Caco-2 (cell line): Measurements from ENCODE around the gene ATP6V1F. TPM values are rescaled to one million over a fixed set of nuclear protein-coding genes. Genes with fewer than 3 reads are reported as not detected.

Experiments
- BruUV-seq: library from RNA; stranded (reverse); fragments of 400-500 nt; replicated peaks from 2 replicates; lab custom pipeline; 2021; lab: Mats Ljungman, UMichigan
- CTCF ChIA-PET: fragments of 300-600 bp; sonication (Branson Sonifier 250); formaldehyde crosslinking; loops from one replicate; lab custom pipeline; 2022; ENCODE audit warnings: antibody characterized with exemption; lab: Charles Lee
- POLR2A ChIA-PET: fragments of 300-600 bp; sonication (Branson Sonifier 250); formaldehyde crosslinking; loops from one replicate; lab custom pipeline; 2022; ENCODE audit warnings: antibody characterized with exemption; lab: Charles Lee
- DNase-seq, 2 experiments: peaks; one replicate each; pipeline versions ENCODE4 v3.0.0 to v3.0.0-alpha.2; 2020 to 2022
- H3K27me3 ChIP-seq: replicated peaks from 2 replicates; pipeline ENCODE4 v1.6.0; 2011; ENCODE audit warnings: low read length; ENCODE audit not compliant: control insufficient read depth, insufficient read depth
- H3K36me3 ChIP-seq: 2 replicates; pipeline ENCODE4 v1.5.1; 2011; ENCODE audit warnings: low read length; ENCODE audit not compliant: control insufficient read depth, insufficient read depth
- H3K4me1 ChIP-seq: fragments of 250-450 bp; sonication (Bioruptor Pico); 2 replicates; pipeline ENCODE4 v1.5.1; 2020; ENCODE audit warnings: mild to moderate bottlenecking
- H3K4me3 ChIP-seq: 2 replicates; pipeline ENCODE4 v1.5.1; 2011; ENCODE audit warnings: low read depth, mild to moderate bottlenecking, control low read depth, low read length
- H3K9me3 ChIP-seq: fragments of 250-450 bp; sonication (Bioruptor Pico); 2 replicates; pipeline ENCODE4 v1.5.1; 2020; ENCODE audit warnings: mild to moderate bottlenecking, moderate library complexity
- H3K27ac Mint-ChIP-seq: one replicate; pipeline ENCODE4 v1.8.0; 2022; ENCODE audit warnings: mixed read lengths; ENCODE audit not compliant: unreplicated experiment
- H3K27me3 Mint-ChIP-seq: one replicate; pipeline ENCODE4 v1.8.0; 2022; ENCODE audit warnings: mixed read lengths; ENCODE audit not compliant: insufficient read depth, unreplicated experiment
- H3K36me3 Mint-ChIP-seq: one replicate; pipeline ENCODE4 v1.8.0; 2022; ENCODE audit warnings: mild to moderate bottlenecking, mixed read lengths; ENCODE audit not compliant: insufficient read depth, unreplicated experiment
- H3K4me1 Mint-ChIP-seq: one replicate; pipeline ENCODE4 v1.8.0; 2022; ENCODE audit warnings: low read depth, mixed read lengths; ENCODE audit not compliant: unreplicated experiment
- H3K4me3 Mint-ChIP-seq: one replicate; pipeline ENCODE4 v1.8.0; 2022; ENCODE audit warnings: mild to moderate bottlenecking, moderate library complexity, mixed read lengths; ENCODE audit not compliant: unreplicated experiment
- H3K9me3 Mint-ChIP-seq: one replicate; pipeline ENCODE4 v1.8.0; 2022; ENCODE audit warnings: mixed read lengths; ENCODE audit not compliant: unreplicated experiment
- intact Hi-C: fragments of 100-400 bp; cut with micrococcal nuclease; formaldehyde crosslinking; loops from one replicate; pipeline ENCODE4 v1.10.0; 2022; ENCODE audit not compliant: unreplicated experiment
- total RNA-seq: library from RNA; stranded (reverse); gene quantifications from 2 replicates; pipeline ENCODE4 v1.2.3, GENCODE V29; 2022
- TF ChIP-seq, protein P1 (sequence below), 2 experiments: fragments of 200-600 bp in 1 of 2; IDR thresholded peaks; 1 replicate in 1 of 2; 2 replicates in 1 of 2; pipeline versions ENCODE4 v1.5.1 to v1.8.0; 2011 to 2022; ENCODE audit warnings: antibody characterized with exemption in 1 of 2, control low read depth in 1 of 2, inconsistent platforms in 1 of 2, low read depth in 1 of 2, low read length in 1 of 2, mild to moderate bottlenecking in 1 of 2, moderate library complexity in 1 of 2; ENCODE audit not compliant: insufficient read depth in 1 of 2, severe bottlenecking in 1 of 2, unreplicated experiment in 1 of 2

ATP6V1F gene
- total RNA-seq, 1 experiment from 2014 or later = 162 TPM

DNA sequence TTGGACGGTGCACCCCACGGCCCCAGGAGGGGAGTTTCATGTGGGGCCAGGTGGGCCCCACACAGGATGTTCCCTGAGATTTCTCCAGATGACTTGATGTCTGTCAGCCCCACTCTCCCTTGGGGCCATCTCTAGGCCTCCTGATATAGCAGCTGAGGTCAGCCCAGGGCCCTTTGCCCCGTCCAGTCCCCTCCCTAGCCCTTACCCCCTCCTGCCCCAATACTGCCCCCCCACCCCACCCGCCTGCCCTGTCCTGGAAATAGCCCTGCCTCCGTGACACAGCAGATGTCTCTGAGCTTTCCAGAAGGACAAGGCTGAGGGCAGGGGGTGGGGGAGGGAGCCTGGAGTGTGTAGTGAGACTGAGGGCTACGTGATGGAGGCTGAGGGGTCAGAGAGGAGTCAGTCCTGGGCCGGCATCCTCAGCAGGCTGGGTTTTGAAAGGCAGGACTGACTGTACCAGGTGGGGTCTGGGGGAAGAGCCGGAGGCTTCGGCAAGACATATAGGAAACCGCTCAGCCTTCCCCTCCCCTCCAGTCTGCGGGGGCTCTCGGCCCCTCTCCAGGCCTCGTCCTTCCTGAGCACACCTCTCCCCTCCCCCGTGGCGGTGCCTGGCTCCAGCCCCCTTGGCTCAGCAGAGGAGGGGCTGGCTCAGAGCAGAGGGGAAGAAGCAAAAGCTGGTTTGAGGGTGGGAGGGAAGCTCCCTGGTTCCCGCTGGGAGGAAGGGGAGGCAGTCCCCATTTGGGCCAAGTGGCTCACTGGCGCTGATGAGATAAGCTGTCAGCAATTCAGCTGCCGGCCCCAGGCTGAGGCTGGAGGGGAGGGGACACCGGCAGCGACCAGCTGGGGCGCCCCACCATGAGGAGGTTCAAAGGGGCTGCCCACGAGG, 30.4 kb upstream of the ATP6V1F start:
- intact Hi-C loops = loop anchor here (2.0 to 5.0 kb wide), 2 partner anchors 31 to 40 kb away; partner anchors contain the start of genes ATP6V1F and CCDC136
- Mint-ChIP-seq H3K27me3 (no peaks in the 10 kb centered on the region), H3K4me3 (peak overlapping the region; percentile 75), H3K36me3 (peaks cover 12% of the 10 kb centered on the region), H3K27ac (no peak overlapping the region), H3K9me3 (no peaks in the 10 kb centered on the region), H3K4me1 (peaks cover 25% of the 10 kb centered on the region)
- Histone ChIP-seq H3K36me3 (no peaks in the 10 kb centered on the region), H3K4me3 (no peak overlapping the region), H3K27me3 (no peaks in the 10 kb centered on the region), H3K9me3 (no peaks in the 10 kb centered on the region), H3K4me1 (peaks cover 39% of the 10 kb centered on the region)
- POLR2A ChIA-PET = no interaction called here
- DNase-seq = peak in 1 of 2 experiments; percentile 40
- BruUV-seq = no TSS peak
- TF ChIP-seq, protein P1, sequence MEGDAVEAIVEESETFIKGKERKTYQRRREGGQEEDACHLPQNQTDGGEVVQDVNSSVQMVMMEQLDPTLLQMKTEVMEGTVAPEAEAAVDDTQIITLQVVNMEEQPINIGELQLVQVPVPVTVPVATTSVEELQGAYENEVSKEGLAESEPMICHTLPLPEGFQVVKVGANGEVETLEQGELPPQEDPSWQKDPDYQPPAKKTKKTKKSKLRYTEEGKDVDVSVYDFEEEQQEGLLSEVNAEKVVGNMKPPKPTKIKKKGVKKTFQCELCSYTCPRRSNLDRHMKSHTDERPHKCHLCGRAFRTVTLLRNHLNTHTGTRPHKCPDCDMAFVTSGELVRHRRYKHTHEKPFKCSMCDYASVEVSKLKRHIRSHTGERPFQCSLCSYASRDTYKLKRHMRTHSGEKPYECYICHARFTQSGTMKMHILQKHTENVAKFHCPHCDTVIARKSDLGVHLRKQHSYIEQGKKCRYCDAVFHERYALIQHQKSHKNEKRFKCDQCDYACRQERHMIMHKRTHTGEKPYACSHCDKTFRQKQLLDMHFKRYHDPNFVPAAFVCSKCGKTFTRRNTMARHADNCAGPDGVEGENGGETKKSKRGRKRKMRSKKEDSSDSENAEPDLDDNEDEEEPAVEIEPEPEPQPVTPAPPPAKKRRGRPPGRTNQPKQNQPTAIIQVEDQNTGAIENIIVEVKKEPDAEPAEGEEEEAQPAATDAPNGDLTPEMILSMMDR (IDR thresholded peaks at IDR 0.05; ENCODE audit: insufficient read depth in 1 of 2, low read depth in 1 of 2, low read length in 1 of 2, severe bottlenecking in 1 of 2, unreplicated experiment in 1 of 2) = no peak
- CTCF ChIA-PET = interaction anchor here (0.6 to 1.3 kb wide), 2 partner anchors 31 to 118 kb away, joined by 4 read pairs; partner anchors contain the start of gene ATP6V1F

DNA sequence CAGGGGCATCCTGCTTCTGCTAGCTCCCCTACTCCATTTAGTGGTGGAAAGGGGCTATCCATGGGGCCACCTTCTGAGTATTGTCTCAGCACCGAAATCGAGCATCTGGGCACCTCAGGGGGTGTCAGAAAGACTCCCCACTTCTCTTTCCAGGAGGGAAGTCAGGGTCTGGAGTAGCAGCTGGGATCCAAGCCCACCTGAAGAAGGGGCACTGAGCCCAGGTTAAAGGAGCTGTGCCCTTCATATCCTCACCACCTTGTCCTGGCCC, 29.8 kb upstream of the ATP6V1F start:
- peak overlapping the region; percentile 75 for H3K4me3 Mint-ChIP-seq
- H3K36me3 ChIP-seq = no peaks in the 10 kb centered on the region
- H3K4me3 ChIP-seq = no peak overlapping the region
- BruUV-seq = no TSS peak
- H3K4me1 Mint-ChIP-seq = peaks cover 19% of the 10 kb centered on the region
- H3K9me3 Mint-ChIP-seq = no peaks in the 10 kb centered on the region
- no peaks in the 10 kb centered on the region for H3K27me3 ChIP-seq
- TF ChIP-seq, protein P1 (IDR thresholded peaks at IDR 0.05; ENCODE audit: insufficient read depth in 1 of 2, low read depth in 1 of 2, low read length in 1 of 2, severe bottlenecking in 1 of 2, unreplicated experiment in 1 of 2) = no peak
- H3K27ac Mint-ChIP-seq = no peak overlapping the region
- peaks cover 18% of the 10 kb centered on the region for H3K36me3 Mint-ChIP-seq
- DNase-seq = no peak
- CTCF ChIA-PET = interaction anchor here (0.6 kb wide), 1 partner anchor 56 kb away, joined by 10 read pairs; no protein-coding TSS in a partner anchor
- intact Hi-C loops = loop anchor here (5.0 kb wide), 1 partner anchor 41 kb away; the partner anchor contains the start of gene CCDC136
- H3K9me3 ChIP-seq = no peaks in the 10 kb centered on the region
- H3K4me1 ChIP-seq = peaks cover 33% of the 10 kb centered on the region
- H3K27me3 Mint-ChIP-seq = no peaks in the 10 kb centered on the region
- POLR2A ChIA-PET = no interaction called here

DNA sequence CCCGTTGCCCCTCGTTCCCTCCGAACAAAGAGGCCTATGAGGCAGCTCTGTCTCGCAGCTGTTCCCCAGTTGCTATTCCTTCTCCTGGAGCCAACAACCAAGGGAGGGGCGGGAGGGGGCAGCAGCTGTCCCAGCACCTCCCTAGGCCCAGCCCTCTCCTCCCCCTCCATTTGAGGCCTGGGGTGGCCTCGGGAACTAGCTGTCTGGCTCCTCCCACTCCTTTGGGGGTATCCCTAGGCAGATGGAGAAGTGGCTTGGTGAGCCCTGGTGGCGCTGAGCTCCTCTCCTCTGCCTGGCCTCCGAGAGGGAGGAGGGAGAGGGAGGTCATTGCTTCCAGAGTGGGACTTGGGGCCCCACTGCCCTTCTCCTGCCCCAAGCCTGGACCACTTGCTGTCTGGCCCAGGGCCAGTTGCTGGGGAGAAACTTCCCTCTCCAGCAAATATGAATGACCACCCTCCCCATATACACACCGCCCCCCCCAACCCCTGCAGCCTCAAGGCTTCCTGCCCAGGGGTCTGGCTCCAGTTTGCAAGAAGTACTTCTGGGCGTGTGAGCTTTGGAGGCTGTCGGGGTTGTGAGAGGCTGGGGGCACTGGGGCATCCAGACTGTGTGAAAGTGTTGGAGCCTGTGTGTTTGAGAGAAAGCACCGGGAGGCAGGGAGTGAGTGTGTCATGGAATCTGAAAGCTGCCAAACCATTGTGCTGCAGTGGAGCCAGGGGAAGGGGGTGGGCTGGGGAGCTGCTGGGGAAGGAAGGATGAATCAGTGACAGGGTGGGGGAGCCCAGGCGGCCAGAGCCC, 29.3 kb upstream of the ATP6V1F start:
- intact Hi-C loops = loop anchor here (5.0 kb wide), 1 partner anchor 41 kb away; the partner anchor contains the start of gene CCDC136
- Histone ChIP-seq H3K36me3 (no peaks in the 10 kb centered on the region), H3K4me3 (no peak overlapping the region), H3K27me3 (no peaks in the 10 kb centered on the region), H3K9me3 (no peaks in the 10 kb centered on the region), H3K4me1 (peaks cover 28% of the 10 kb centered on the region)
- peak overlapping the region; percentile 75 for H3K4me3 Mint-ChIP-seq
- POLR2A ChIA-PET = no interaction called here
- H3K4me1 Mint-ChIP-seq = peaks cover 14% of the 10 kb centered on the region
- H3K9me3 Mint-ChIP-seq = no peaks in the 10 kb centered on the region
- H3K36me3 Mint-ChIP-seq = peaks cover 22% of the 10 kb centered on the region
- CTCF ChIA-PET = interaction anchor here (0.6 kb wide), 3 partner anchors 9 to 55 kb away, joined by 3 to 10 read pairs (median 3); no protein-coding TSS in a partner anchor
- no peaks in the 10 kb centered on the region for H3K27me3 Mint-ChIP-seq
- BruUV-seq = no TSS peak
- DNase-seq = no peak
- H3K27ac Mint-ChIP-seq = peak overlapping the region; percentile 17
- TF ChIP-seq, protein P1 (IDR thresholded peaks at IDR 0.05; ENCODE audit: insufficient read depth in 1 of 2, low read depth in 1 of 2, low read length in 1 of 2, severe bottlenecking in 1 of 2, unreplicated experiment in 1 of 2) = no peak
